GM19372 (cell line): Measurements from ENCODE around the gene LYST.
"Not testable (repeated sequence)": the region's sequence is repeated elsewhere in the genome, so short reads cannot be mapped to it uniquely, and the experiment has no call there.

ENCODE experiments used
- ATAC-seq: cut with Tn5 transposase; IDR thresholded peaks from one replicate; pipeline ENCODE4 v1.9.1; 2021; ENCODE audit warnings: mild to moderate bottlenecking, low read depth, moderate library complexity; ENCODE audit not compliant: unreplicated experiment

The LYST gene

GRCh38 chr1:235823684-235824083 is 43.0 kb downstream of the LYST start:
- no peak for ATAC-seq

GRCh38 chr1:235822685-235823084 is 44.0 kb downstream of the LYST start:
- no peak for ATAC-seq

DNA sequence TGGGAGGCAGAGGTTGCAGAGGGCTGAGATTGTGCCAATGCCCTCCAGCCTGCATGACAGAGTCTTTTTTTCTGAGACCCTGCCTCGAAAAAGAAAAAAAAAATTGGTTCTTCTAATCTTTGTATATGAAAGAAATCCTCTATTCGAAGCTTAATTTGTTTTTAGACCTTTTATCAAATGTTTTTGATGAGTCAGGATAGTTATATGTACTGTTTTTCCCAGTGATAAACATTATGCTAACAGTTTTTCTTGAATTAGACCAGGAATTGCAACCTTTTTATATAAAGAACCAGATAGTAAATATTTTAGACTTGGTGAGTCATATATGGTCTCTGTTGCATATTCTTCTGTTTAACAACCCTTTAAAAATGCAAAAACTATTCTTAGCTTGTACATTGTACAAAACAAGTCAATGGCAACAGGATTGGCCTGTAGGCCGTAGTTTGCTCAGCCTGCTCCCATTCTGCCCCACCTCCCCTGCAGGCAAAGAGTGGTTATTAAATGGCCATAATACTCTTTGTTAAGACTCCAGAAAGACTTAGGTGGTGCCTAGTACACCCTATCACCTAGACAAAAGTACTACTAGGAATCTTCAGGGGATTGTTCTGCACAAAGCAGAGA is 45.2 kb downstream of the LYST start:
- no peak for ATAC-seq

- ATAC-seq, result no peak
These were observed 46.6 kb downstream of the LYST start for GRCh38 chr1:235820061-235820460.

DNA sequence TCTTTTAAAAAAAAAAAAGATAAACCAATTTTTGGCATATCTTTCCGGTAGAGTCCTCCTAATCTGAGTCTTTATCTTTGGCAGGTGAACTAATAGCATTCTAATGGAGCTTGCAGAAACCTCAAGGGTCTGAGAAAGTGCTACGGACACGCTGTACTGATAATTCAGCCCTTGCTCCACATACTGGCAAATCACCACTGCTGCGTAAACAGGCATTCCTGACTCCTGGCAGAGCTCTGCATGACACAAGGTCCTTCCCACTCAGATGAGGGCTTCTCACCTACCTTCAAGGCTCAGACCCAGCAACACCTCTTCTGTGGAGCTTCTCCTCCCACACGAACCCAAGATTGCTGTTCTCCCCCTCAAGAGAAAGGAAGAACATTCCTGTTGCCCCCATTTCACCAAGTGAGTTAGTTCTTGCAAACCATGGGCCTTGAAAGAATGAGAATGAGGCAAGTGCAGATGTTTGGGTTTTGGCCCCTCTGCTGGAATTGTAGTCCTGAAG is 48.0 kb downstream of the LYST start:
- ATAC-seq, result no peak

DNA sequence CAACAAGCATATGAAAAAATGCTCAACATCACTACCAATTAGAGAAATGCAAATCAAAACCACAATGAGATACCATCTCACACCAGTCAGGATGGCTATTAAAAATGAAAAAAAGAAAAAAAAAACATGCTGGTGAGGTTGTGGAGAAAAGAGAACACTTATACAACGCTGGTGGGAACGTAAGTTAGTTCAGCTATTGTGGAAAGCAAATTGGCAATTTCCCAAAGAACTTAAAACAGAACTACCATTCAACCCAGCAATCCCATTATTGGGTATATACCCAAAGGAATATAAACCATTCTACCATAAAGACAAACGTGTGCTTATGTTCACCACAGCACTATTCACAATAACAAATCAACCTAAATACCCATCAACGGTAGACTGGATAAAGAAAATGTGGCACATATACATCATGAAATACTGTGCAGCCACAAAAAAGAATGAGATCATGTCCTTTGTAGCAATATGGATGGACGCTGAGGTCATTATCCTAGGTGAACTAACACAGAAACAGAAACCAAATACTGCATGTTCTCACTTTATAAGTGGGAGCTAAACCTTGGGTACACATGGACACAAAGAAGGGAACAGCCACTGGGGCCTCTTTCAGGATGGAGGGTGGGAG is 49.5 kb downstream of the LYST start:
- no peak for ATAC-seq

DNA sequence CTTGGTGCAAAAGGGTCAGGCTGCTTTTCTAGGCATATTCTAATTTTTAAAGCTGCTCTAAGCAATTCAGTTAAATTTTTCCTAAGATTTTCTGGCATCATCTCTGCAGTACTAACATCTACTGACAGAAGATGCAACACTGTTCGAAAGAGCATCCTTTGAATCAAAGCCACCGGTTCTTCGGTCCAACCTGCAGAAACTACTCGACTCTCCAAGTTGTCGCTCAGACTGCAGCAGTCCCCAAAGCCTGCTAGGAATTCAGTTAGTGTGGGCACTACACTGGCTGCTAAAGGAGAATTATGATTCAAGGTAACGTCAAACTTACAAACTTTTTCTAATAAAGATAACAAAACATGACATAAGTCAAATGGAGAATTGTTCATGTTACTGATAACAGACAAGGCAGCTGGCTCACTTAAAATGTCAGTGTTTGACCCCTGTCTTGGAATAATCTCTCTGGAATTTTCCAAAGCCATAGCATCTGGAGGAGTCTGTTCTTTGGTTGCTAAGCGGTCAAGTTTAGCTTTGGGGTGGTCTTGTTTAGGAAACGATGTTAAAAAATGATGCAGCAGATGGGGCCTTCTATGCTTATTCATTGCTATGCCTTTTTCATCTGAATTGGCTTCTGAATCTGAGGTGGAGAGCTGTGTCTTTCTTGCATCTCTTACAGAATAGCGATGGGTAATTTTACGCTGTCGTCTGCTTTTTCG is 56.9 kb downstream of the LYST start:
- ATAC-seq, result no peak

GRCh38 chr1:235808223-235808622 is 58.5 kb downstream of the LYST start:
- ATAC-seq, result no peak

- ATAC-seq, result no peak
These were observed 60.6 kb downstream of the LYST start for GRCh38 chr1:235806123-235806522.

- ATAC-seq, result no peak
These were observed 63.9 kb downstream of the LYST start for GRCh38 chr1:235802573-235803346.

DNA sequence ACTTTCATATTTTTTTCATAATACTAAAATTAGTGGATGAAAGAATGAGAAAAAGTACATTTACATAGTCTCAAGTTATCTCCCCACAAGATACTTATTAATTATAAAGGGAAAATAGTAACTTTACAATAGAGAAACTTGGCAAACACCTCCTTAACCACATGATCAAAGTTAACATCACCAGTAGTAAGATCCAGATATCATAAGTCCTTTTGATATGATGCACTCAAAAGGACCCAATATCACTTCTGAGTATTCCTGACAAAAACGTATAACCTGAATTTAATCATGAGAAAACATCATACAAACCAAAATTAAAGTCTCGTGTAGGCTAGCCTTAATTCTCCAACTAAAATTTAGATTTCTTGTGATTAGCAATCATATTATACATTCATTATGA is 67.4 kb downstream of the LYST start:
- ATAC-seq, result no peak

- no peak for ATAC-seq
These were observed 75.1 kb downstream of the LYST start for GRCh38 chr1:235791532-235792060.

DNA sequence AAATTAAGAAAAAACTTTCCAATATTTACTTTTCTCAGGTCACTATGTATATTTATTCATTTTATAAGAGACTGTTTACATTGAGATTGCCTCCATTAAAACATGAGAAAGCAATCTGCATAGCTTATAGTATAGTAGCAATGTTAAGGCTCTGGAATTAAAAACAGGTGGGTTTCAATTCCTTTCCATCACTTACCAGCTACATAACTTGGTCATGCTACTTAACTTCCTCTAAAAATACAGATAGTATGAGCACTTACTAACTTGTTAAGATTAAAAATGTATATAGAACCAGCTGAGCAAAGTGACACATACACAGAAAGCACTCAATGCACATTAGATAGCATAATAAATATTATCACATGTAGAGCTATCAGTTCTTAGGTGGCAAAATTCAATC is 76.6 kb downstream of the LYST start:
- ATAC-seq, result no peak

DNA sequence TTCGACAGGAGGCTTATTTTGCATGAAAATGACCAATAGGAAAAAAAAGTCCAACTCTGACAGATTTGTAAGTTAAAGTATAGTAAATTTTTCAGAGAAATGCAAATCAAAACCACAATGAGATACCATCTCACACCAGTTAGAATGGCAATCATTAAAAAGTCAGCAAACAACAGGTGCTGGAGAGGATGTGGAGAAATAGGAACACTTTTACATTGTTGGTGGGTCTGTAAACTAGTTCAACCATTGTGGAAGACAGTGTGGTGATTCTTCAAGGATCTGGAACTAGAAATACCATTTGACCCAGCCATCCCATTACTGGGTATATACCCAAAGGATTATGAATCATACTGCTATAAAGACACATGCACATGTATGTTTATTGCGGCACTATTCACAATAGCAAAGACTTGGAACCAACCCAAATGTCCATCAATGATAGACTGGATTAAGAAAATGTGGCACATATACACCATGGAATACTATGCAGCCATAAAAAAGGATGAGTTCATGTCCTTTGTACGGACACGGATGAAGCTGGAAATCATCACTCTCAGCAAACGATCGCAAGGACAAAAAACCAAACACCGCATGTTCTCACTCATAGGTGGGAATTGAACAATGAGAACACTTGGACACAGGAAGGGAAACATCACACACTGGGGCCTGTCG is 80.3 kb downstream of the LYST start:
- not testable (repeated sequence) for ATAC-seq

- ATAC-seq, result no peak
These were observed 81.8 kb downstream of the LYST start for GRCh38 chr1:235784950-235785349.

- no peak for ATAC-seq
These were observed 83.4 kb downstream of the LYST start for GRCh38 chr1:235783148-235783776.

- ATAC-seq, result no peak
These were observed 84.1 kb downstream of the LYST start for GRCh38 chr1:235782601-235783000.

GRCh38 chr1:235781807-235782206 is 84.9 kb downstream of the LYST start:
- no peak for ATAC-seq

GRCh38 chr1:235779770-235780169 is 86.9 kb downstream of the LYST start:
- no peak for ATAC-seq

GRCh38 chr1:235776396-235776795 is 90.3 kb downstream of the LYST start:
- no peak for ATAC-seq
